ENCODE data around the gene PSMG3. TPM values are rescaled to one million over a fixed set of nuclear protein-coding genes. Genes with fewer than 3 reads are reported as not detected.

Gene PSMG3
- total RNA-seq, 4 donors from 2014 or later = 22.0 to 37.7 (median 28.4) TPM

DNA sequence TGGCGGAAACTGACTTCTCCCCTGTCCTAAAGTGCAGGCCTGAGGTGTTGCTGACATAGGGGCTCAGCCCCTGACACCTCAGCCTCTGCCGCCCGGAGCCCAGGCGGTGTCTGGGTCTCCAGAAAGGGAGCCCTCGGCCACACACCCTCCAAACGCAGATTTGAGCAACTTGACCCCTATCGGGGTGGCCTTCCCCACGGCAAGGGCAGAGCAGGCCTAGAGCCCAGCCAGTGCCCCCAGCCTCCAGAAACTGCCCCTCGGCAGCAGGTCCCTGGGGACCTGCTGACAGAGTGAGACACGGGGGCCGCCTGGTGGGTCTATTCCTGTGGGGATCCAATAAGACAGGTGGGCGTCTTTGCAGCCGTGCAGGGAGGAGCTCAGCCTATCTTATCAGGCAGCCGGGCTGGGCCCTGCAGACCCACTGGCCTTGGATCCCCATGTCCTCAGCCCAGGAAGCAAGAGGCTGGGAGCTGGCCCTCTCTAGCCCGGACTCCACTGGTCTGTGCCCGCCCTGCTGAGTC is 24.9 kb downstream of the PSMG3 start:
- DNase-seq (ENCODE audit: low spot score) (no peak), ATAC-seq (ENCODE audit: low FRiP score) (no peak)
- TF ChIP-seq, protein P1, sequence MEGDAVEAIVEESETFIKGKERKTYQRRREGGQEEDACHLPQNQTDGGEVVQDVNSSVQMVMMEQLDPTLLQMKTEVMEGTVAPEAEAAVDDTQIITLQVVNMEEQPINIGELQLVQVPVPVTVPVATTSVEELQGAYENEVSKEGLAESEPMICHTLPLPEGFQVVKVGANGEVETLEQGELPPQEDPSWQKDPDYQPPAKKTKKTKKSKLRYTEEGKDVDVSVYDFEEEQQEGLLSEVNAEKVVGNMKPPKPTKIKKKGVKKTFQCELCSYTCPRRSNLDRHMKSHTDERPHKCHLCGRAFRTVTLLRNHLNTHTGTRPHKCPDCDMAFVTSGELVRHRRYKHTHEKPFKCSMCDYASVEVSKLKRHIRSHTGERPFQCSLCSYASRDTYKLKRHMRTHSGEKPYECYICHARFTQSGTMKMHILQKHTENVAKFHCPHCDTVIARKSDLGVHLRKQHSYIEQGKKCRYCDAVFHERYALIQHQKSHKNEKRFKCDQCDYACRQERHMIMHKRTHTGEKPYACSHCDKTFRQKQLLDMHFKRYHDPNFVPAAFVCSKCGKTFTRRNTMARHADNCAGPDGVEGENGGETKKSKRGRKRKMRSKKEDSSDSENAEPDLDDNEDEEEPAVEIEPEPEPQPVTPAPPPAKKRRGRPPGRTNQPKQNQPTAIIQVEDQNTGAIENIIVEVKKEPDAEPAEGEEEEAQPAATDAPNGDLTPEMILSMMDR (IDR thresholded peaks at IDR 0.05) = no peak

DNA sequence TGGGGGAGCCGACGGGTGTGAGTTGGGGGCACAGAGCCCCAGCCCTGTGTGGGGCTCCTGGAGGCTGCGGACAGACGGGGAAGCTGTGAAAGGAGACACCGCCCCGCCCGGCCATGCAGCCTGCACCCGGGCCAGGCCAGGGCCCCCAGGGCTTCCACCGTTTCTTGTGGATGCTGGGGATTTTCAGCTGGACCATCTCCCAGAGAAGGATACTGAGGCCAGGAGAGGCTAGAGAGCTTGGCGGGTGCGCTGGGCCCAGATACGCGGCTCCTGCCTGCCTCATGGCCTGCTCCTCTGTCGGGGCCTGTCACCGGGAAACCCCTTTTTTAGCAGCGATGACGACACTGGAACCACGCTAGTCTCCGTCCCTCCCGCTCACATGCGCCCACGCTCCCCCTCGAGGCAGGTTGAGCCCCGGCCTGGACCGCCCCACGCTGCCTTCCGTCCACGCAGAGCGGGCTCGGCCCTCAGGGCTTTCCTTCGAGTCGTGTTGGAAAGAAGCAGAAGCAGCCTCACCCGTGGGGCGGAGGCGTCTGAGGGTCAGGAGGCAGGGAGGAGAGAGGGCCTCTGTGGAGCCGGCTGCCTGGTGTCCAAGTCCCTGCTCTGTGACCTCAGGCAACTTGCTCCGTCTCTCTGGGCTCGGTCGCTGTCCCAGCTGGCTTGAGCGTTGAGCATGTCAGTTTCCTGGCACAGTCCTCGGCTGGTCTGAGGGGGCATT is 25.5 kb downstream of the PSMG3 start:
- ATAC-seq (ENCODE audit: low FRiP score) (no peak), DNase-seq (ENCODE audit: low spot score) (no peak)

DNA sequence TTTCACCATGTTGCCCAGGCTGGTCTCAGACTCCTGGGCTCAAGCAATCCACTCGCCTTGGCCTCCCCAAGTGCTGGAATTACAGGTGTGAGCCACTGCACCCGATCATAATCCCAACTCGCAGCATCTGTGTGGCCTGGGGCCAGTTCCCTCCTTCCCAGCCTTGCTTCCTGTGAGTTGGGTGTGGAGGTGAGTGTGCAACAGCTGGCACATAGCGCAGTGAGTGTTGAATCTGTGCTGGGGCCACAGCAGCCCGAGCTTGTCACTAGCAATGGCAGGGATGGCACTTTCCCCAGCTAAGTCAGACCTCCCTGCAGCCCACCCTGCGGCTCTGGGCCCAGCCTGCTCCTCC is 26.0 kb downstream of the PSMG3 start:
- ATAC-seq (ENCODE audit: low FRiP score) = no peak

More for the DNA sequence above, 25.5 kb downstream of the PSMG3 start:
- TF ChIP-seq, protein P1 (IDR thresholded peaks at IDR 0.05) = no peak

DNA sequence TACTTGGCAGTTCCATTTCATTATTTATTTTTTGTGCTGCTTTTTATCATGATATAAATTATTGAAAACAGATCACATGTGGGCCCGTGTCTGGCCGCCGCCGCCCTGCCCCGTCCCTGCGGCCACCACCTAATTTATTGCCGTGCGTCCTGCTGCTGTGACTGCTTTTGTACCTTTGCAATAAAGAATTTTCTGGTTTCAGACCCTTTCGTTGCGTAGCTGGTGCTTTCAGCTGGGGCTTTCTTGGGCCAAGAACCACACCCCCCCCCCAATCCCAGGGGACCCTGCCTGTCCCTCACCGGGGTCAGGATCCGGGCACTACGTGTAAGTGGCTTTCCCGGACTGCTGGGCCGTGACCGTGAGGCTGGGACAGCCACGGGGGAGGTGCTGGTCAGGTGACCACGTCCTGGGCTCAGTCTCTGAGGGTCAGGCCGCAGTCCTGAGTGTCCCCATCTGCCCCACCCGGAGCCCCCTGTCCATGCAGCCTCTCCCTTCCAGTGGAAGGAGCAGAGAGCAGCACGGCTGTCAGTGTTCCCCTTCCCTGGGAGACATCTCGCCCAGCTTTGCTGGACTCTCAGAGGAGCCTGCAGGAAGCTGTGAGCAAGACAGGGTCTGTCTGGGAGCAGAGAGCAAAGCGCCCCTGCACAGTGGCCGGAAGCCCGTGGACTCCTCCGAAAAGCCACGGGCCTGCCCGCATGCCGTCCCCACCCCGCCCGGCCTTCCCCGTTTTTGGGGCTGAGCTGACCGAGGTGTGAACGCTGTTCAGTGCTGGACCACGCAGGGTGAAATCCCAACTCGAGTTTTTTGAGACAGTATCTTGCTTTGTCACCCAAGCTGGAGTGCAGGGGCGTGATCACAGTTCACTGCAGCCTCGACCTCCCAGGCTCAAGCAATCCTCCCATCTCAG is 26.7 kb downstream of the PSMG3 start:
- TF ChIP-seq, protein P1 (IDR thresholded peaks at IDR 0.05) = no peak
- ATAC-seq (ENCODE audit: low FRiP score) (no peak), DNase-seq (ENCODE audit: low spot score) (no peak)

More for the DNA sequence above, 26.0 kb downstream of the PSMG3 start:
- DNase-seq (ENCODE audit: low spot score) = no peak
- TF ChIP-seq, protein P1 (IDR thresholded peaks at IDR 0.05) = no peak

DNA sequence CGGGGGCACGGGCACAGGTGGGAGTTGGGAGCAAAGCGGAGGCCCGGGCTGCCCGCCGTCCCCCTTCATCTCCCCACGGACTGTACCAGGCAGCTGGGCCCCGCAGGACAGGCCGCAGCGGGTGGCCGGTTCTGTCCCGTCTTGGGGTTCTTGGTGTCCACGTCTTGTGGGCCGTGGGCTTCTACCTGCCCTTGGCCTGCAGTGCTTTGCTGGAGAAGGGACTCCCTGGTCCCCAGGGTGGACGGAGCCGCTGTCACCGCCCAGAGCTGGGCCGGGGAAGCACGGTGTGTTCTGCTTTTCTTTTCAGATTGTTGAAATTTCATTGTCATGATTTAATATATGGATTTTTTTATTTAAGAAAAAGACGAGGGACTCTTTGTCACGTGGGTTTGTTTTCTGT is 27.5 kb downstream of the PSMG3 start:
- ATAC-seq (ENCODE audit: low FRiP score) = no peak
- DNase-seq (ENCODE audit: low spot score) = no peak
- TF ChIP-seq, protein P1 (IDR thresholded peaks at IDR 0.05) = no peak

DNA sequence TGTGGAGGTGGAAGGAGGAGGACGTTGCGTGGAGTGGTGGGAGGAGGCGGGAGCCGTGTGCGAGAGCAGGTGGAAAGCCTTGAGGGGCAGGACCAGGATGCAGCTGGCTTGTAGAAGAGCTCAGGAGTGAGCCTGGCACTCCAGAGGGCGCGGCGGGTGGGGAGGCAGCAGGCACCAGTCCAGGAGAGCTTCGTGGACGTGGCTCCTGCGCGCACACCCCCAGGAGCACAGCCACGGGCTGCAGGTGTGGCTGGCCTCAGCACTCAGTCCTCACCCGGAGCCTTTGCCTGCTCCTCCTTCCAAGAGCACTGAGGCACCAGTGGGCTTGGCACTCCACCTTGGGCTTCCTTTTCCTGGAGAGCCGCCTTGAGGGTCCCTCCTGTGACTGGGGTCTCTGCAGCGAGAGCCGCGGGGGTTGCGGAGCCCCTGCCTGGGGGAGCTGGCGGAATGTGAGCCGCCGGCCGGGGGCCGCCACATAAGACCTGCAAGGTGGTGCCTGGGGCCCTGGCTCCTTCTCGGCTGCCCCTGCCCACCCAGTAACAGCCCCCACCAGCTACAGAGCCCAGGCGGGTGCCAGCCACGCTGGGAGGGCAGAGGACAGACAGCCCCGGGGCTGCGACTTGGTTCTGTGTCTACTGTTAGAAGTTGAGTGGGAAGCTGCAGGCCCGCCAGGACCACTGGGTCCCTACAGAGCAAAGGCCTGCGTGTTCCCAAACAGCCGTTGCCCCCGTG is 28.2 kb downstream of the PSMG3 start:
- no peak for ATAC-seq (ENCODE audit: low FRiP score)
- TF ChIP-seq, protein P1 (IDR thresholded peaks at IDR 0.05) = no peak
- DNase-seq (ENCODE audit: low spot score) = no peak
